ENCODE data around the gene HSH2D.
"Not testable (repeated sequence)": the region's sequence is repeated elsewhere in the genome, so short reads cannot be mapped to it uniquely, and the experiment has no call there.

The HSH2D gene

DNA sequence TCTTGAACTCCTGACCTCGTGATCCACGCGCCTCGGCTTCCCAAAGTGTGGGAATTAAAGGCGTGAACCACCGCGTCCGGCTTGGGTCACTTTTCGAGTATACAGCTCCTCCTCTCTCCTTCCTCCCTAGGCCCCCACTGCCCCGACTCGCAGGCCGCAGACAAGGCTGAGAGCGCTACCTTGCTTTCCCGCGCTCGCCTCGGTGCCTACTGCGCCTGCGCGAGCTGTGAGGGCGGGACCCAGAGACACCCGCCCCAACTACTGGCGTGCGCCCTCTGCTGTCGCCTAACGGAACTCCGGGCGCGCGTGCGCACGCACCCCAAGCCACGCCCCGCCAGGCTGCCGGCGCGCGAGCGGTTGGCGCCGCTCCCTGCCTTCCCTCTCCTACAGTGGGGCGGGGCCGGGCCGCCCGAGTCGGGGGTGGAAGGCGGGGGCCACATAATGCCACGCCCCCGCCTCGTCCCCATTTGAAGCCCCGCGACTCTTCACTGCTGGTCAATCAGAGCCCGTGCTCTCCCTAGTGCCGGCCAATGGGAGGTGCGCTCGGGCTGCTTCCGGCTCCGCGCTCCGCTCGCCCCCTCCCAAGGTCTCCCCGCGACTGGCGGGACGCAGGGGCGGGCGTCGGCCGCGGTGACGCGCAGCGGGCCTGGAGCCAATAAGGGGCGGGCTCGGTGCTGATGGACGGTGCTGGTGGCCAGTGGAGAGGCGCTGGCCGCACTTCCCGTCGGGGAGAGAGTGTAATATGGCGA is 32.2 kb upstream of the HSH2D start, which contains the start of gene RAB8A:
Gene RAB8A (plus strand): TSS at position 730 of the 749 bp plus-strand sequence. CDS start 13 bp downstream, at position 743.
- H3K27ac ChIP-seq (ENCODE audit: low read depth, low read length) = peak within 1 kb of the TSS; percentile 100
- H3K4me1 ChIP-seq (ENCODE audit: insufficient read depth, low read length) = peaks cover 30% of the 10 kb centered on the region
- H3K4me3 ChIP-seq (ENCODE audit: low read depth in 1 of 2, low read length in 2 of 2) = peak within 1 kb of the TSS; percentile 87 to 97

DNA sequence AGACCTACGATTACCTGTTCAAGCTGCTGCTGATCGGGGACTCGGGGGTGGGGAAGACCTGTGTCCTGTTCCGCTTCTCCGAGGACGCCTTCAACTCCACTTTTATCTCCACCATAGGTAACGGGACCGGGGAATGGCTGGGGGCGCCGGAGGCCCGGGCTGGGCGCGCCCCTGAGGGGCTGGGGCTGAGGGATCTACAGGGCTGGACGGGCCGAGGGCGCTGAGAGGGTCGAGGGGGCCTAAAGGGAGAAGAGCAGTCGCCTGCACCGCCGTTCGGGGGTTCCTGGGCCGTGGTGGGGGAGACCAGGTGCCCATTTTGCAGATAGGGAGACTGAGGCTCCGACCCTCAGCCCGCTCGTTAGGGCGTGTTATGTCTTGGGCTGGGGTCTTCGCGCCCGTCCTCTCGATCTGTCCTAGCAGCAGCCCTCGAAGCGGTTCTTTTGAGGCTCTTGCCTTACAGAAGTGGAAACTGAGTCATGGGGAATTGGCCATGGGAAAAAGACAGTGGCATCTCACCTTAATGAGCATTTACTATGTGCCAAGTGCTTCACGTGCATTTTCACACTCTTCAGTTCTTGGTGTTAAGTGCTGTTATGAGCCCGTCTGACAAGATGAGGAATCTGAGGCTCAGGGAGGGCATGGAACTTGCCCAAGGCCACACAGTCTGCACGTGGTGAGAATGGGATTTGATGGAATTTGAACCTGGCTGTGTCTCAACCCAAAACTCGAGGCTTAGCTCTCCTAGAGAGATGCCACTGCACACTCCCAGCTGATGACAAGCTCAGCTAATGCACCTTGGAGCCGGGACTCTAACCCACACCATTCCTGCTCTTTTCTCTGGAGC is 31.4 kb upstream of the HSH2D start:
- peak overlapping the region; percentile 87 to 97 for H3K4me3 ChIP-seq (ENCODE audit: low read depth in 1 of 2, low read length in 2 of 2)
- H3K4me1 ChIP-seq (ENCODE audit: insufficient read depth, low read length) = peaks cover 30% of the 10 kb centered on the region
- H3K9ac ChIP-seq (ENCODE audit: low read length) = peak overlapping the region; percentile 86
- no peaks in the 10 kb centered on the region for H3K27me3 ChIP-seq (ENCODE audit: control insufficient read depth in 1 of 2, insufficient read depth in 2 of 2, low read length in 2 of 2)
- H3K27ac ChIP-seq (ENCODE audit: low read depth, low read length) = peak overlapping the region; percentile 100
- no peaks in the 10 kb centered on the region for H3K36me3 ChIP-seq (ENCODE audit: insufficient read depth, low read length)
- no peaks in the 10 kb centered on the region for H3K9me3 ChIP-seq (ENCODE audit: low read length)

More for the DNA sequence above, 32.2 kb upstream of the HSH2D start, which contains the start of gene RAB8A:
- Histone ChIP-seq H3K27me3 (ENCODE audit: control insufficient read depth in 1 of 2, insufficient read depth in 2 of 2, low read length in 2 of 2) (no peaks in the 10 kb centered on the region), H3K36me3 (ENCODE audit: insufficient read depth, low read length) (no peaks in the 10 kb centered on the region), H3K9ac (ENCODE audit: low read length) (peak within 1 kb of the TSS; percentile 86), H3K9me3 (ENCODE audit: low read length) (no peaks in the 10 kb centered on the region)

DNA sequence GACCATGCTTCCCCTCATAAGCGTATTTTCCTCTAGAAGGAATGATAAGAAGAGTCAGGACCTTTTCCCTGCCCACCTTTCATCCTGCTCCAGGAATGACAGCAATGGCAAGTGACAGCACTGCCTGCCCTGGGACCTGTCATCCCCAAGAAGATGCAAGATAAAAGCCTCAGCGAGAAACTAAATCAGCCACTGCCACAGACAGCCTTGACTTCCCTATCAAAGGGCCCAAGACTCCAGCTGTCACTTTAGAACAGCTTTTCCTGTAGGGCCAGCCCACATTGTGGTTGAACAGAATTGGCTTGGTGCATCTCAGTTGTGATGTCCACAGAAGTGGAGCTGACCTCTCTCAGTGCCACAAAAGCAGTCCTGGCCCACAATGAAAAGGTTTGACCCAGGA is 30.7 kb upstream of the HSH2D start:
- peaks cover 2% of the 10 kb centered on the region for H3K36me3 ChIP-seq (ENCODE audit: insufficient read depth, low read length)
- H3K27me3 ChIP-seq (ENCODE audit: control insufficient read depth in 1 of 2, insufficient read depth in 2 of 2, low read length in 2 of 2) = no peaks in the 10 kb centered on the region
- H3K4me3 ChIP-seq (ENCODE audit: low read depth in 1 of 2, low read length in 2 of 2) = peak overlapping the region; percentile 87 to 97
- no peak overlapping the region for H3K27ac ChIP-seq (ENCODE audit: low read depth, low read length)
- H3K9me3 ChIP-seq (ENCODE audit: low read length) = no peaks in the 10 kb centered on the region
- peaks cover 30% of the 10 kb centered on the region for H3K4me1 ChIP-seq (ENCODE audit: insufficient read depth, low read length)
- no peak overlapping the region for H3K9ac ChIP-seq (ENCODE audit: low read length)

DNA sequence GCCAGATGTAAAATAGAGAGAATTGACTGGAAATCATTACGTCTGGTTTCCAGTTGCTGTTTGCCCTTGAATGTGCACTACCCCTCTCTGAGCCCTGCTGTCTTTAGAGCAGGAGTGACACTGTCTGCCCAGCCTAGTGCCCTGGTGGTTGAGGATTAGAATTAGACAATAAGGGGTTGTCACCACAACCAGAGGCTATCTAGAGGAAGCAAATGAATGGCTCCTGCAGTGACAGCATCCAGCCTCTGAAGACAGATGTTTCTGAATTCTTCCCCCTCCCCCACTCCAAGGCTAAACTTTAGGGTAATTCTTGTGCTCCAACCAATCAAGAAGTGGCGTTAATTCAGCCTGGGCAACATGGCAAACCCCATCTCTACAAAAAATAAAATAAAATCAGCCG is 29.8 kb upstream of the HSH2D start:
- H3K4me3 ChIP-seq (ENCODE audit: low read depth in 1 of 2, low read length in 2 of 2) = no peak overlapping the region
- H3K27me3 ChIP-seq (ENCODE audit: control insufficient read depth in 1 of 2, insufficient read depth in 2 of 2, low read length in 2 of 2) = no peaks in the 10 kb centered on the region
- no peaks in the 10 kb centered on the region for H3K9me3 ChIP-seq (ENCODE audit: low read length)
- H3K36me3 ChIP-seq (ENCODE audit: insufficient read depth, low read length) = peaks cover 12% of the 10 kb centered on the region
- H3K27ac ChIP-seq (ENCODE audit: low read depth, low read length) = no peak overlapping the region
- H3K9ac ChIP-seq (ENCODE audit: low read length) = no peak overlapping the region
- H3K4me1 ChIP-seq (ENCODE audit: insufficient read depth, low read length) = peaks cover 30% of the 10 kb centered on the region

DNA sequence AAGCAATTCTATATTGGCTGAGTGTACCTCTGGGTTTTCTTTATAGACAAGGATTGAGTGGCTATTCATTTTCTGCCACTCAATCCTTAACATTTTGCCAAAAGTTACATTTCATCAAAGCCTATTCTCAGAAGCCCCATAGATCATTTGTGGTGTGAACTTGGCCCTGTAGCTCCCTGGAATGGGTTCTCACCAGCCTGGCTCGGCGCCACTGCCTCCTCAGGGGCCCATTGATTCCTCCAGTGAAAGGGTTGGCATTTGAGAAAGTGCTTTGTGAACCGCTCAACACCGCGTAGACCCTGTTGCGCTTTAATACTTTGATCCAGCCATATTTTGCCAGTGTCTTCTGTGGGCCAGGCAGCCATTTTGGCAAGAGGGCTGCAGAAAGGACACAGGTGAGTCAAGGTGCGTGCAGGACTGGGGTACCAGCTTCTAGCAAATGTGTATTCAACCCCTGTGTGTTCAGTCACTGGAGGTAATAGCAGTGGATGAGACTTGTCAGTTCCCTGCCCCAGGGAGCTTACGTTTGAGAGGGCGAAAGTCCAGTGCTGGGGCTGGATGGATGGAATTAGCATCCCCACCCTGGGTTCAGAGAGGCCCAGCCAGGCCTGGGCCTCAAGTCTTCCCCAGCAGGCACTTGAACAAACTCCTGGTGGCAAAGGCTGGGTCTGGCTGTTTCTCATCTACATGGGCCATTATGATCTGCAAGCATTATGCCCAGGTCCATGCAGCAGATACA is 28.0 kb upstream of the HSH2D start:
- no peak overlapping the region for H3K9ac ChIP-seq (ENCODE audit: low read length)
- no peaks in the 10 kb centered on the region for H3K9me3 ChIP-seq (ENCODE audit: low read length)
- peaks cover 30% of the 10 kb centered on the region for H3K4me1 ChIP-seq (ENCODE audit: insufficient read depth, low read length)
- H3K27me3 ChIP-seq (ENCODE audit: control insufficient read depth in 1 of 2, insufficient read depth in 2 of 2, low read length in 2 of 2) = no peaks in the 10 kb centered on the region
- H3K36me3 ChIP-seq (ENCODE audit: insufficient read depth, low read length) = peaks cover 27% of the 10 kb centered on the region
- H3K27ac ChIP-seq (ENCODE audit: low read depth, low read length) = no peak overlapping the region
- no peak overlapping the region for H3K4me3 ChIP-seq (ENCODE audit: low read depth in 1 of 2, low read length in 2 of 2)

DNA sequence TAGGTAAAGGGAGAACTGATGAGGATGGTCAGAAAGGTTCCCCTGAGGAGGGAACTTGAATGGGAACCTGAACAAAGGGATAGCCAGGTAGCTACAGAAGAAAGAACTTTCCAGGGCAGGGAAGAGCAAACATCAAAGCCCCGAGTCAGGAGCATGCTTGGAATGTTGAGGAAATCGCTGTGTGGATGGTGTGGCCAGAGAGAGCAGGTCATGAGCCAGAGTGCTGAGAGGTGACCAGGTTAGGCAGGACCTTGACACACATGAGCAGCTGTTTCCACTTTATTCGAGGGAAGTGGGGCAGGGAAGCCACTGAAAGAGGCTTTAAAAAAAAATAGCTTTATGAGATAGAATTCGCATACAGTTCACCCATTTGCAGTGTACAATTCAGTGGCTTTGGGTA is 27.4 kb upstream of the HSH2D start:
- H3K9me3 ChIP-seq (ENCODE audit: low read length) = no peaks in the 10 kb centered on the region
- no peak overlapping the region for H3K9ac ChIP-seq (ENCODE audit: low read length)
- no peaks in the 10 kb centered on the region for H3K27me3 ChIP-seq (ENCODE audit: control insufficient read depth in 1 of 2, insufficient read depth in 2 of 2, low read length in 2 of 2)
- H3K36me3 ChIP-seq (ENCODE audit: insufficient read depth, low read length) = peaks cover 27% of the 10 kb centered on the region
- H3K27ac ChIP-seq (ENCODE audit: low read depth, low read length) = no peak overlapping the region
- peaks cover 30% of the 10 kb centered on the region for H3K4me1 ChIP-seq (ENCODE audit: insufficient read depth, low read length)
- H3K4me3 ChIP-seq (ENCODE audit: low read depth in 1 of 2, low read length in 2 of 2) = no peak overlapping the region

DNA sequence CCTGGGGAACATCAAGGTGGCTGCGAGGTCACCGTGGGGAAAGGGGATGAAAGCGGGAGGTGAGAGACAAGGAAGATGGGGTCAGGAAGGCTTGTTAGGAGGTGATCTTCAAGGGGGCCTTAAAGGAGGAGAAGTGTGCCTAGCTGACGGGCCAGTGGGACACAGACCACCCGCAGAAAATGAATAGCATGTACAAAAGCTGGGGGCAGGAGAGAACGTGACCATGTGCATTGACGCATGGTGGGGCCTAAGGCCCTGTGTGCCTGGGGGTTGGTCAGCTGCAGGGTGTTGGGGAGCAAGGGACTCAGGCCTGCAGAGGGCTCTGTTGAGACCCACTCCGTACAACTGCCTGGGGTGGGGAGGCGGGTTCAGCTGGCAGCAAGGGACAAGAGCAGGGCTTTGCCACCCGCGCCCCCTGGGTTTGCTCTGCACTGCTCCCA is 25.9 kb upstream of the HSH2D start:
- peaks cover 43% of the 10 kb centered on the region for H3K36me3 ChIP-seq (ENCODE audit: insufficient read depth, low read length)
- H3K27ac ChIP-seq (ENCODE audit: low read depth, low read length) = no peak overlapping the region
- H3K4me1 ChIP-seq (ENCODE audit: insufficient read depth, low read length) = peaks cover 25% of the 10 kb centered on the region

DNA sequence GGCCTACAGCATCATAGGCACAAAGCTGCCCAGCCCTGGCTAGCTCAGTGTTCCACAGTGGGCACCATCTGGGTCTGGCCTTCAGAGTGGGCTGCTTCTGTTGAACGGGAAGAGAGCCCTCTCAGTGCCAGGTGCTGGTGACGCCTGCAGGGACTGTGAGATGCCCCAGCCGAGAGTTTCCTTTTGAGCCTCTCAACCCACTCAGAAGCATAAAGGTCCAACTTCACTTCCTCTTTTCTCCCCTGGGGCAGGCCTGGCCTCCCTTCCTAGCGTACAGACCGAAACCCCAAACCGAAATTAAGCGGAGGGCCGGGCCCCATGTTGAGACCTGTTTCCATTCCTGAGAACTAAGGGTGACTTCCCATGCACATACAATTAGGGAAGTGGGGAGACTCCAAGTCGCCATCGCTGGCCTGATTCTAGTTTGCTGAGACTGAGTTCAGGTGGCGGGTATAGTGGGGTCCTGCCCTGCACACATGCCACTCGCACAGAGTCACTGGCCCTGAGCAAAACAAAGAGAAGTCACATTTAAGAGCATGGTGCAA is 24.9 kb upstream of the HSH2D start:
- no peak overlapping the region for H3K4me3 ChIP-seq (ENCODE audit: low read depth in 1 of 2, low read length in 2 of 2)
- peaks cover 19% of the 10 kb centered on the region for H3K4me1 ChIP-seq (ENCODE audit: insufficient read depth, low read length)
- H3K9me3 ChIP-seq (ENCODE audit: low read length) = no peaks in the 10 kb centered on the region
- H3K27me3 ChIP-seq (ENCODE audit: control insufficient read depth in 1 of 2, insufficient read depth in 2 of 2, low read length in 2 of 2) = no peaks in the 10 kb centered on the region
- peaks cover 48% of the 10 kb centered on the region for H3K36me3 ChIP-seq (ENCODE audit: insufficient read depth, low read length)
- H3K9ac ChIP-seq (ENCODE audit: low read length) = no peak overlapping the region
- no peak overlapping the region for H3K27ac ChIP-seq (ENCODE audit: low read depth, low read length)

More for the DNA sequence above, 25.9 kb upstream of the HSH2D start:
- Histone ChIP-seq H3K9me3 (ENCODE audit: low read length) (no peaks in the 10 kb centered on the region), H3K9ac (ENCODE audit: low read length) (no peak overlapping the region), H3K27me3 (ENCODE audit: control insufficient read depth in 1 of 2, insufficient read depth in 2 of 2, low read length in 2 of 2) (no peaks in the 10 kb centered on the region), H3K4me3 (ENCODE audit: low read depth in 1 of 2, low read length in 2 of 2) (no peak overlapping the region)

DNA sequence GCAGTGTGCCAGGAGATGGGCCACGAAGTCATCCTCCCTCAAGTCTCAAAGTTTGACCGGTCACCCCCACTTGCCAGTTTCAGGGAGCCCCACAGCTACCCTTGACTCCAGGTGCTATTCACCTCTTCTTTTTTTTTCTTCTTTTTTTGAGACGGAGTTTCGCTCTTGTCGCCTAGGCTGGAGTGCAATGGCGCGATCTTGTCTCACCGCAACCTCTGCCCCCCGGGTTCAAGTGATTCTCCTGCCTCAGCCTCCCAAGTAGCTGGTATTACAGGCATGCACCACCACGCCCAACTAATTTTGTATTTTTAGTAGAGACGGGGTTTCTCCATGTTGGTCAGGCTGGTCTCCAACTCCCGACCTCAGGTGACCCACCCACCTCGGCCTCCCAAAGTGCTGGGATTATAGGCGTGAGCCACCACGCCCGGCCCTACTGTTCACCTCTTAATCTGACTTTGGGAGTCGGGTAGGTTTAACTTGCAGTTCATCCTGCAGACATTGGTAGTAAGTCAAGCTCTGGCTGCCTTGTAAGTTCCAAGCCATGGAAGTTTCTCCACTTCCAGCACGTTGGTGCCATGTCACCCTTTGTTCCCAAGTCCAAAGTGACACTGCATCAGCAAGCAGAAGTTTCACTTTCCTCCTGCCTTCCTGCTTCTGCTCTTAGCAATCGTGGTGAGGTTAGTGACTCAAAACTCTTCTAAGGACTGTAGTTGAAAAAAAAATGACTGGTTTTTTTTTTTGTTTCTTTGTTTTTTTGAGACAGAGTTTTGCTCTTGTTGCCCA is 24.2 kb upstream of the HSH2D start:
- H3K9ac ChIP-seq (ENCODE audit: low read length); H3K27ac ChIP-seq (ENCODE audit: low read depth, low read length): not testable (repeated sequence)
- peaks cover 52% of the 10 kb centered on the region for H3K36me3 ChIP-seq (ENCODE audit: insufficient read depth, low read length)

DNA sequence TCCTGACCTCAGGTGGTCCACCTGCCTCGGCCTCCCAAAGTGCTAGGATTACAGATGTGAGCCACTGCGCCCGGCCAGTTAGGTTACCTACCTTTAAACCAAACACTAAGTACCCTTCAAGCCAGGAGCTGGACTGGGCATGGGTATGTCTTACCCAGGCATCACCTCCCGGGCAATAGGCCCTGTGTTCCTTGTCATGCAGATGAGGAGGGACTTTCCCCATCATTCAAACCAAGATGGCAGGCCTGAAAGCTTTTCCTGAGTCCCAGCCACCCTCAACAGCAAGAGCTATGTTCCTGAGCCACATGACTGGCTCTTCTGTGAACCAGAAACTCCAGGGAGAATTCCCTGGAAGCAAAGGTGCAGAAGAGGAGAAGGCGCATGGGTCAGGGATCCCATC is 22.3 kb upstream of the HSH2D start:
- peaks cover under 1% of the 10 kb centered on the region for H3K4me1 ChIP-seq (ENCODE audit: insufficient read depth, low read length)
- peaks cover 65% of the 10 kb centered on the region for H3K36me3 ChIP-seq (ENCODE audit: insufficient read depth, low read length)
- H3K27ac ChIP-seq (ENCODE audit: low read depth, low read length) = no peak overlapping the region
- H3K27me3 ChIP-seq (ENCODE audit: control insufficient read depth in 1 of 2, insufficient read depth in 2 of 2, low read length in 2 of 2) = no peaks in the 10 kb centered on the region
- H3K9me3 ChIP-seq (ENCODE audit: low read length) = no peaks in the 10 kb centered on the region
- H3K9ac ChIP-seq (ENCODE audit: low read length) = no peak overlapping the region
- no peak overlapping the region for H3K4me3 ChIP-seq (ENCODE audit: low read depth in 1 of 2, low read length in 2 of 2)

More for the DNA sequence above, 24.2 kb upstream of the HSH2D start:
- not testable (repeated sequence) for H3K4me3 ChIP-seq (ENCODE audit: low read depth in 1 of 2, low read length in 2 of 2); H3K9me3 ChIP-seq (ENCODE audit: low read length); H3K27me3 ChIP-seq (ENCODE audit: control insufficient read depth in 1 of 2, insufficient read depth in 2 of 2, low read length in 2 of 2)
- peaks cover 15% of the 10 kb centered on the region for H3K4me1 ChIP-seq (ENCODE audit: insufficient read depth, low read length)

Data from muscle layer of colon (tissue), 2 donors.